PC-3 (cell line): ENCODE data around the gene SEMA4F. TPM values are rescaled to one million over a fixed set of nuclear protein-coding genes. Genes with fewer than 3 reads are reported as not detected.
A peak's percentile ranks its signal among the peaks of the same experiment; 100 is the strongest.

ENCODE experiments used
- ATAC-seq: fragments of 200-7000 bp; cut with Tn5 transposase; 2 replicates; pipeline ENCODE4 v1.9.1; 2020; ENCODE audit warnings: mild to moderate bottlenecking, moderate library complexity
- BruUV-seq: library from RNA; stranded (reverse); fragments of 400-500 nt; replicated peaks from 2 replicates; lab custom pipeline; 2021; lab: Mats Ljungman, UMichigan
- CTCF ChIA-PET: fragments of 300-600 bp; sonication (Branson Sonifier 250); formaldehyde crosslinking; loops from one replicate; lab custom pipeline; 2022; ENCODE audit warnings: antibody characterized with exemption; lab: Charles Lee
- POLR2A ChIA-PET: fragments of 300-600 bp; sonication (Branson Sonifier 250); formaldehyde crosslinking; loops from one replicate; lab custom pipeline; 2022; ENCODE audit warnings: antibody characterized with exemption; ENCODE audit not compliant: unreplicated experiment; lab: Charles Lee
- DNase-seq: peaks from one replicate; pipeline ENCODE4 v3.0.0-alpha.2; 2015
- H2AFZ ChIP-seq: fragments of 300-600 bp; sonication (generic); 2 replicates; pipeline ENCODE4 v1.6.0; 2016; ENCODE audit warnings: antibody characterized with exemption, low read length
- H3F3A ChIP-seq: fragments of 300-600 bp; sonication (generic); one replicate; pipeline ENCODE4 v1.6.0; 2017; ENCODE audit warnings: antibody characterized with exemption, low read length, control low read depth, mild to moderate bottlenecking; ENCODE audit not compliant: unreplicated experiment
- H3K27ac ChIP-seq: fragments of 300-600 bp; sonication (generic); 2 replicates; pipeline ENCODE4 v1.5.1; 2016; ENCODE audit warnings: mild to moderate bottlenecking, low read length
- H3K27me3 ChIP-seq: fragments of 300-600 bp; sonication (generic); 2 replicates; pipeline ENCODE4 v1.6.1; 2016; ENCODE audit warnings: low read length, mixed read lengths
- H3K36me3 ChIP-seq: fragments of 300-600 bp; sonication (generic); 2 replicates; pipeline ENCODE4 v1.6.1; 2016; ENCODE audit warnings: low read depth, mixed run types, low read length, mixed read lengths
- H3K4me1 ChIP-seq: fragments of 300-600 bp; sonication (generic); 2 replicates; pipeline ENCODE4 v1.5.1; 2016; ENCODE audit warnings: low read length; ENCODE audit not compliant: insufficient read depth
- H3K4me2 ChIP-seq: fragments of 300-600 bp; sonication (generic); 2 replicates; pipeline ENCODE4 v1.6.0; 2016; ENCODE audit warnings: low read length
- H3K4me3 ChIP-seq: fragments of 300-600 bp; sonication (generic); 2 replicates; pipeline ENCODE4 v1.5.1; 2016; ENCODE audit warnings: mild to moderate bottlenecking, low read length, mixed read lengths
- H3K79me2 ChIP-seq: fragments of 300-600 bp; sonication (generic); 2 replicates; pipeline ENCODE4 v1.6.1; 2017; ENCODE audit warnings: low read length, mixed read lengths
- H3K9ac ChIP-seq: fragments of 300-600 bp; sonication (generic); 2 replicates; pipeline ENCODE4 v1.6.0; 2016; ENCODE audit warnings: mild to moderate bottlenecking, low read length
- H3K9me2 ChIP-seq: fragments of 300-600 bp; sonication (generic); replicated peaks from 2 replicates; pipeline ENCODE4 v1.6.1; 2016; ENCODE audit warnings: mixed run types, low read length, mixed read lengths
- H3K9me3 ChIP-seq: fragments of 300-600 bp; sonication (generic); 2 replicates; pipeline ENCODE4 v1.6.1; 2016; ENCODE audit warnings: low read length, mixed read lengths
- H4K20me1 ChIP-seq: fragments of 300-600 bp; sonication (generic); 2 replicates; pipeline ENCODE4 v1.6.1; 2016; ENCODE audit warnings: low read length, mixed read lengths
- CTCF ChIP-seq: fragments of 300-600 bp; sonication (generic); conservative IDR thresholded peaks from 2 replicates; pipeline ENCODE4 v1.5.1; 2017; ENCODE audit warnings: antibody characterized with exemption, low read depth, mild to moderate bottlenecking, low read length
- EZH2 ChIP-seq: fragments of 300-600 bp; sonication (generic); IDR thresholded peaks from one replicate; pipeline ENCODE4 v1.6.1; 2017; ENCODE audit warnings: antibody characterized with exemption, mild to moderate bottlenecking, low read length; ENCODE audit not compliant: unreplicated experiment
- EZH2phosphoT487 ChIP-seq: fragments of 300-600 bp; sonication (generic); IDR thresholded peaks from 2 replicates; pipeline ENCODE4 v1.6.1; 2018; ENCODE audit warnings: mild to moderate bottlenecking, antibody characterized with exemption, low read length, borderline replicate concordance
- intact Hi-C: fragments of 100-400 bp; cut with micrococcal nuclease; formaldehyde crosslinking; loops from 2 replicates; pipeline ENCODE4 v1.9.0; 2023
- total RNA-seq: library from RNA; depleted of rRNA; stranded (reverse); fragments of >200 nt; gene quantifications from 2 replicates; pipeline ENCODE4 v1.2.3, GENCODE V29; 2014

The SEMA4F gene
- total RNA-seq, 1 experiment from 2014 or later: 13.9 TPM

- DNase-seq (no peak), ATAC-seq (no peak)
- ChIA-PET POLR2A (no interaction called here), CTCF (no interaction called here)
- no peaks in the 10 kb centered on the region for H3K36me3 ChIP-seq
- H3K27ac ChIP-seq: no peak overlapping the region
- no peak overlapping the region for H3K4me2 ChIP-seq
- BruUV-seq: no TSS peak
- no peaks in the 10 kb centered on the region for H3K27me3 ChIP-seq
- no peaks in the 10 kb centered on the region for H3F3A ChIP-seq
- no peaks in the 10 kb centered on the region for H3K9me3 ChIP-seq
- no peaks in the 10 kb centered on the region for H4K20me1 ChIP-seq
- no peaks in the 10 kb centered on the region for H3K9me2 ChIP-seq
- intact Hi-C loops: no loop called here
- TF ChIP-seq EZH2 (no peak), CTCF (no peak)
- H2AFZ ChIP-seq: no peak overlapping the region
- no peak overlapping the region for H3K4me3 ChIP-seq
- H3K4me1 ChIP-seq: peaks cover 14% of the 10 kb centered on the region
- H3K9ac ChIP-seq: no peak overlapping the region
- no peaks in the 10 kb centered on the region for H3K79me2 ChIP-seq
These were observed 52.7 kb downstream of the SEMA4F start for GRCh38 chr2:74706741-74707140.

GRCh38 chr2:74707837-74708236 lies 53.8 kb downstream of the SEMA4F start:
- TF ChIP-seq EZH2 (no peak), EZH2phosphoT487 (no peak), CTCF (no peak)
- CTCF ChIA-PET: no interaction called here
- no peaks in the 10 kb centered on the region for H3K79me2 ChIP-seq
- POLR2A ChIA-PET: no interaction called here
- H3K4me1 ChIP-seq: peaks cover 25% of the 10 kb centered on the region
- no peaks in the 10 kb centered on the region for H3K9me2 ChIP-seq
- DNase-seq (no peak), ATAC-seq (no peak)
- H3K4me3 ChIP-seq: no peak overlapping the region
- H3K27ac ChIP-seq: no peak overlapping the region
- intact Hi-C loops: no loop called here
- no peaks in the 10 kb centered on the region for H4K20me1 ChIP-seq
- H3K27me3 ChIP-seq: no peaks in the 10 kb centered on the region
- no peak overlapping the region for H3K4me2 ChIP-seq
- H3K9me3 ChIP-seq: no peaks in the 10 kb centered on the region
- H3K9ac ChIP-seq: no peak overlapping the region
- BruUV-seq: no TSS peak
- no peaks in the 10 kb centered on the region for H3K36me3 ChIP-seq
- H2AFZ ChIP-seq: no peak overlapping the region
- peaks cover 4% of the 10 kb centered on the region for H3F3A ChIP-seq

GRCh38 chr2:74708296-74708695 lies 54.2 kb downstream of the SEMA4F start:
- ChIA-PET CTCF (no interaction called here), POLR2A (no interaction called here)
- intact Hi-C loops: no loop called here
- no peak for ATAC-seq
- Histone ChIP-seq H2AFZ (no peak overlapping the region), H3K79me2 (no peaks in the 10 kb centered on the region), H3K4me1 (peaks cover 29% of the 10 kb centered on the region), H3K27ac (peak overlapping the region; percentile 35), H3K9me2 (no peaks in the 10 kb centered on the region), H3K9ac (no peak overlapping the region), H3K36me3 (no peaks in the 10 kb centered on the region), H3K27me3 (no peaks in the 10 kb centered on the region), H3F3A (peaks cover 7% of the 10 kb centered on the region), H3K4me2 (peak overlapping the region; percentile 54; the same call in 1 of the 2 replicates), H3K9me3 (no peaks in the 10 kb centered on the region), H3K4me3 (no peak overlapping the region), H4K20me1 (no peaks in the 10 kb centered on the region)
- BruUV-seq: no TSS peak
- TF ChIP-seq CTCF: no peak
- no peak for TF ChIP-seq EZH2phosphoT487
- no peak for TF ChIP-seq EZH2
- DNase-seq: no peak
